HepG2 (cell line): ENCODE measurements around the gene GLTPD2. TPM values are rescaled to one million over a fixed set of nuclear protein-coding genes. Genes with fewer than 3 reads are reported as not detected.

Experiments used
- AGO1 ChIP-seq: fragments of 200-400 bp; formaldehyde crosslinking; IDR thresholded peaks from 2 replicates; pipeline ENCODE4 v1.6.1; 2017; ENCODE audit warnings: mild to moderate bottlenecking, low read depth, low read length, moderate library complexity; ENCODE audit not compliant: poor library complexity, severe bottlenecking
- AGO2 ChIP-seq: fragments of 200-400 bp; formaldehyde crosslinking; optimal IDR thresholded peaks from 2 replicates; pipeline ENCODE3; 2017; ENCODE audit warnings: mild to moderate bottlenecking, low read depth, low read length, moderate library complexity
- ARNT ChIP-seq: fragments of 450-650 bp; IDR thresholded peaks from 2 replicates; pipeline ENCODE4 v1.6.1; 2017
- BCL3 ChIP-seq: sonication (generic); formaldehyde crosslinking; IDR thresholded peaks from 2 replicates; pipeline ENCODE4 v1.5.1; 2020; ENCODE audit warnings: mild to moderate bottlenecking, missing genetic modification reagents, moderate library complexity
- EED ChIP-seq: sonication (generic); formaldehyde crosslinking; IDR thresholded peaks from 2 replicates; pipeline ENCODE4 v1.5.0; 2020; ENCODE audit warnings: mild to moderate bottlenecking, missing genetic modification reagents
- FOXJ3 ChIP-seq: sonication (generic); formaldehyde crosslinking; IDR thresholded peaks from 2 replicates; pipeline ENCODE4 v1.4.0; 2020; ENCODE audit warnings: missing genetic modification reagents, mild to moderate bottlenecking, borderline replicate concordance
- FOXK1 ChIP-seq: sonication (generic); formaldehyde crosslinking; IDR thresholded peaks from 2 replicates; pipeline ENCODE4 v1.4.0; 2020; ENCODE audit warnings: low read depth, missing genetic modification reagents, borderline replicate concordance
- FOXK2 ChIP-seq: fragments of 450-650 bp; IDR thresholded peaks from 2 replicates; pipeline ENCODE4 v1.6.1; 2016
- HDAC6 ChIP-seq: fragments of 200-600 bp; sonication (generic); IDR thresholded peaks from 2 replicates; pipeline ENCODE4 v1.7.0; 2017; ENCODE audit warnings: mild to moderate bottlenecking, antibody characterized with exemption, low read length, low read depth
- IRF9 ChIP-seq: sonication (generic); formaldehyde crosslinking; IDR thresholded peaks from 2 replicates; pipeline ENCODE4 v1.8.0; 2022; ENCODE audit warnings: missing genetic modification reagents, mild to moderate bottlenecking, borderline replicate concordance
- LRRFIP1 ChIP-seq: sonication (generic); formaldehyde crosslinking; conservative IDR thresholded peaks from 2 replicates; pipeline ENCODE4 v1.4.0; 2020; ENCODE audit warnings: missing genetic modification reagents
- PHF20 ChIP-seq: sonication (generic); formaldehyde crosslinking; IDR thresholded peaks from 2 replicates; pipeline ENCODE4 v1.5.0; 2020; ENCODE audit warnings: mild to moderate bottlenecking, missing genetic modification reagents
- PHF8 ChIP-seq: sonication (generic); formaldehyde crosslinking; IDR thresholded peaks from 2 replicates; pipeline ENCODE4 v1.5.0; 2020; ENCODE audit warnings: missing genetic modification reagents
- PITX1 ChIP-seq: sonication (generic); formaldehyde crosslinking; IDR thresholded peaks from 2 replicates; pipeline ENCODE4 v1.5.1; 2020; ENCODE audit warnings: mild to moderate bottlenecking, missing genetic modification reagents
- POLR2A ChIP-seq, 2 experiments: IDR thresholded peaks; 2 replicates each; pipeline ENCODE4 v1.6.1; 2011; ENCODE audit warnings: low read depth in 2 of 2, low read length in 2 of 2, mild to moderate bottlenecking in 1 of 2, moderate library complexity in 1 of 2; ENCODE audit not compliant: insufficient read depth in 1 of 2
- SIX1 ChIP-seq: sonication (generic); formaldehyde crosslinking; IDR thresholded peaks from 2 replicates; pipeline ENCODE4 v1.4.0; 2020; ENCODE audit warnings: missing genetic modification reagents, borderline replicate concordance
- SMARCE1 ChIP-seq: fragments of 450-650 bp; IDR thresholded peaks from 2 replicates; pipeline ENCODE4 v1.6.1; 2017; ENCODE audit warnings: borderline replicate concordance
- SRY ChIP-seq: sonication (generic); formaldehyde crosslinking; IDR thresholded peaks from 2 replicates; pipeline ENCODE4 v1.8.0; 2022; ENCODE audit warnings: mild to moderate bottlenecking, missing genetic modification reagents
- TMF1 ChIP-seq: sonication (generic); formaldehyde crosslinking; IDR thresholded peaks from 2 replicates; pipeline ENCODE4 v1.8.1; 2022; ENCODE audit warnings: low read depth, missing genetic modification reagents
- ZNF557 ChIP-seq: sonication (generic); formaldehyde crosslinking; IDR thresholded peaks from 2 replicates; pipeline ENCODE4 v1.4.0; 2020; ENCODE audit warnings: missing genetic modification reagents
- ZNF570 ChIP-seq: sonication (generic); formaldehyde crosslinking; IDR thresholded peaks from 2 replicates; pipeline ENCODE4 v1.4.0; 2020; ENCODE audit warnings: mild to moderate bottlenecking, missing genetic modification reagents, borderline replicate concordance
- ZNF878 ChIP-seq: sonication (generic); formaldehyde crosslinking; IDR thresholded peaks from 2 replicates; pipeline ENCODE4 v1.8.1; 2023; ENCODE audit warnings: mild to moderate bottlenecking, missing genetic modification reagents, moderate library complexity
- ZSCAN25 ChIP-seq: sonication (generic); formaldehyde crosslinking; IDR thresholded peaks from 2 replicates; pipeline ENCODE4 v1.8.0; 2022; ENCODE audit warnings: mild to moderate bottlenecking, missing genetic modification reagents
- polyA plus RNA-seq, 8 experiments: library from polyadenylated mRNA; depleted of rRNA in 3 of 8; stranded (reverse) in 7 of 8; unstranded in 1 of 8; fragments of >200 nt; fragmentation: Illumina TruSeq in 4 of 8; extraction: Trizol in 4 of 8; gene quantifications; 2 replicates each; pipeline versions ENCODE4 v1.2.1 to v1.2.3, GENCODE V29; 2011 to 2016; ENCODE audit warnings: low read depth in 4 of 8, missing spikeins in 1 of 8, mixed read lengths in 1 of 8; ENCODE audit not compliant: insufficient read depth in 1 of 8
- total RNA-seq, 5 experiments: library from RNA; depleted of rRNA; stranded (reverse); fragments of >200 nt; fragmentation: Illumina TruSeq; extraction: Trizol; gene quantifications; 2 replicates each; pipeline ENCODE4 v1.2.3, GENCODE V29; 2016; ENCODE audit warnings: low read depth in 1 of 5
- TF ChIP-seq, protein P1 (sequence below): sonication (generic); formaldehyde crosslinking; conservative IDR thresholded peaks from 2 replicates; pipeline ENCODE4 v1.4.0; 2020; ENCODE audit warnings: missing genetic modification reagents

GLTPD2 gene
- total and polyA plus RNA-seq, 2 of the 13 experiments (the other 11 are each of a cell fraction or from before 2014, with no cell fraction given) = 7.5 to 12.9 TPM

DNA sequence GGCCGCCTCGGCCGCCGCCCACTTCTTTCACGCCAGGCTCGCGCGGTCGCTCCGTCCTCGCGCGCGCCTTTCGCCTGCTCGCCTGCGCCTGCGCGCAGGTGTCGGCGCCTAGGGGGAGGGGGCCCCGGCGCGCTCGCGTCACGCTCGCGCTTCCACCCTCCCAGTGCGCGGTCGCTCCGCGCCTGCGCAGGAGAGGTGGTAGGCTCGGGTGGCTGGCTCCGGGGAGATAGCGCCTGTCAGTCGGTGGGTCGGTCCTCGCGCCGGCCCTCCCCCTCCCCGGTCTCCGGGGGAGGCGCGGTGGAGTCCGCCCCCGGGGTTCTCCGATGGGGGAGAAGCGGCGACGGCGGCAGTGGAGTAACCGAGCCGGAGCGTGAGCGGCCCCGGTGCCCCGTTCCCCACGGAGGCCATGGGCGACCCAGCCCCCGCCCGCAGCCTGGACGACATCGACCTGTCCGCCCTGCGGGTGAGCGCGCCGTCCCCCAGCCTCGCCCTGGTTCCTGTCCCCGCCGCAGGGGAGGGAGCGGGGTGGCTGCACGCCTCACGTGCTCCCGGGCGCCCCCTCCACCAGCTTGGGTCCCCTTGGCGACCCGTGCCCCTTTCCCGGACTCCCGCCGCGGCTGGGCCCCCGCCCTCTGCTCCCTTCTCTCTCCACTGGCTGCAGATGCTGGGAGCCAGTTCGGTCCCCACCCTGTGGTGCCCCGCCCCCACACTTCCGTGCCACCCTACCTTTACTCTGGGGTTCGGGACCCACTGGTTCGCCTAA is 44.6 kb downstream of the GLTPD2 start, which contains the start of gene MINK1 (continued):
- peak; percentile 58 for TF ChIP-seq PHF8
- TF ChIP-seq, protein P1, sequence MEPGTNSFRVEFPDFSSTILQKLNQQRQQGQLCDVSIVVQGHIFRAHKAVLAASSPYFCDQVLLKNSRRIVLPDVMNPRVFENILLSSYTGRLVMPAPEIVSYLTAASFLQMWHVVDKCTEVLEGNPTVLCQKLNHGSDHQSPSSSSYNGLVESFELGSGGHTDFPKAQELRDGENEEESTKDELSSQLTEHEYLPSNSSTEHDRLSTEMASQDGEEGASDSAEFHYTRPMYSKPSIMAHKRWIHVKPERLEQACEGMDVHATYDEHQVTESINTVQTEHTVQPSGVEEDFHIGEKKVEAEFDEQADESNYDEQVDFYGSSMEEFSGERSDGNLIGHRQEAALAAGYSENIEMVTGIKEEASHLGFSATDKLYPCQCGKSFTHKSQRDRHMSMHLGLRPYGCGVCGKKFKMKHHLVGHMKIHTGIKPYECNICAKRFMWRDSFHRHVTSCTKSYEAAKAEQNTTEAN (CRISPR knock-in tag) = no peak
- no peak for TF ChIP-seq PHF20 (CRISPR knock-in tag)
- TF ChIP-seq ARNT = no peak
- no peak for TF ChIP-seq SRY (CRISPR knock-in tag)
- TF ChIP-seq POLR2A (IDR thresholded peaks at IDR 0.05; ENCODE audit: insufficient read depth in 1 of 2, low read depth in 2 of 2, low read length in 2 of 2) = peak in 1 of 2 experiments; percentile 78; a peak in 3 of 4 replicates
- peak; percentile 46 for TF ChIP-seq EED (CRISPR knock-in tag)
- no peak for TF ChIP-seq PITX1 (CRISPR knock-in tag)
- no peak for TF ChIP-seq ZNF570 (CRISPR knock-in tag)
- no peak for TF ChIP-seq FOXK1 (CRISPR knock-in tag)
- no peak for TF ChIP-seq HDAC6
- TF ChIP-seq ZNF557 (CRISPR knock-in tag) = no peak
- TF ChIP-seq LRRFIP1 (CRISPR knock-in tag) = no peak
- TF ChIP-seq SMARCE1 = no peak
- TF ChIP-seq AGO1 = no peak
- 0 out of 2 replicates have a peak, but pooled peaks have one; percentile 29 for TF ChIP-seq ZSCAN25 (CRISPR knock-in tag)
- TF ChIP-seq AGO2 = peak; percentile 82
- TF ChIP-seq SIX1 (CRISPR knock-in tag) = no peak
- TF ChIP-seq ZNF878 = no peak
- peak; percentile 66 for TF ChIP-seq BCL3 (CRISPR knock-in tag)
- no peak for TF ChIP-seq FOXJ3 (CRISPR knock-in tag)
- TF ChIP-seq TMF1 = 0 out of 2 replicates have a peak, but pooled peaks have one; percentile 42
- no peak for TF ChIP-seq FOXK2
- peak; percentile 61; the same call in 1 of the 2 replicates for TF ChIP-seq IRF9 (CRISPR knock-in tag)
